GM18519 (cell line): Measurements from ENCODE around the gene LPIN3.
"Not testable (repeated sequence)": the region's sequence is repeated elsewhere in the genome, so short reads cannot be mapped to it uniquely, and the experiment has no call there.

Experiments used
- ATAC-seq: cut with Tn5 transposase; IDR thresholded peaks from one replicate; pipeline ENCODE4 v1.9.1; 2021; ENCODE audit warnings: mild to moderate bottlenecking, moderate library complexity; ENCODE audit not compliant: unreplicated experiment, low FRiP score

The LPIN3 gene

DNA sequence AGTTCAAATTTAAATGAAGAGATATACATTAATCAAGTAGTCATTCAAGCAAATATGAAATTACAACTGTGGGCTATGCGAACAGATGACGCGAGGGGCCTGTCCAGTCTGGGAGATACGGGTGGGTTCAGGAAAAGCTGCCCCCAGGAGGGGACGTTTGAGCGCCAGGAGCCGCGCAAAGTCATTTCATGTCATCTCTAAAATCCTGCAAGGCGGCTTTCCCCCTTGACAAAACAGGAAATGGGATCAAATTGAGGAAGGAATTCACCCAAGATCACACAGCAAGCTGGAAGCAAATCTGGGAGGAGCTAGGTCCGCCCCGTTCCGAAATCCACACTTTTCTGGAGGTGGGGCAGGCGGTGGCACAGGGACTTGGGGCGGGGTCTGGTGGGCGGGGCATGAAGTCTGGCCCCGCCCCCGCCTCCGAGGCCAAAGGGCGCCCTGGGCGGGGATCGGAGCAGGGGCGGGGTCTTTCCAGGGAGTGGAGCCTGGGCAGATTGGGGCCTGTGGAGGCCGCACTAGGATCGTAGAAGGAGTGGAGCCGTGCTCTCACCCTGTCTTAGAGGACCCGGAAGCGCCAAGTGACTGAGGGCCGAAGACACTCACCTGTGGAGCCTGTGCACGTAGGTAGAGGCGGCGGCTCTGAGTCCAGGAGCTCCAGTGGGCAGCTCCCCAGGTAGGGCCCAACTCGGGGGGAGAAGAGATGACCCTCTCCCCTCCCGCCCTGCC lies at the start of gene LPIN3:
Gene LPIN3 (plus strand): TSS at position 495 of the 729 bp plus-strand sequence. CDS start 4,983 bp downstream, outside the sequence.
- ATAC-seq: no peak

GRCh38 chr20:41293269-41294037 lies 47.2 kb upstream of the LPIN3 start:
- ATAC-seq: no peak

DNA sequence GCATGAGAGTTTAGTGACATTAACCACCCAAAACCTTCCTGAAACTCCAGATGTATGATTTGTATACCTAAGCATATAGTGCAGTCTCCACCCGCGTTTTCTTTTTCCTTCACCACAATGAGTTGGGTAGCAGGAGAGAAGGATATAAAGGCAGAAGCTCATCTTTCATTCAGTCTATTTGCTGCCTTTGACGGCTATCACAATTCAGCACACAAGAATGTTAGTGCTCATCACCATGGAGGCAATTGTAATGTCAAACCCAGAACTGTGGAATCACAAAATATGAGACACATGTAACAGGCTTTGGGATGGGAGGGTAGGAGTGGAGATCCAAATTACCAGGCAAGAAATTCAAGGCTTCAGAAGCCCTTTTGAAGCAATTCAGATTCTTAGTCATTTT lies 40.7 kb upstream of the LPIN3 start:
- ATAC-seq: no peak

- ATAC-seq: no peak
Measured at GRCh38 chr20:41300383-41300782, 40.2 kb upstream of the LPIN3 start.

GRCh38 chr20:41300886-41301285 lies 39.7 kb upstream of the LPIN3 start:
- ATAC-seq: no peak

DNA sequence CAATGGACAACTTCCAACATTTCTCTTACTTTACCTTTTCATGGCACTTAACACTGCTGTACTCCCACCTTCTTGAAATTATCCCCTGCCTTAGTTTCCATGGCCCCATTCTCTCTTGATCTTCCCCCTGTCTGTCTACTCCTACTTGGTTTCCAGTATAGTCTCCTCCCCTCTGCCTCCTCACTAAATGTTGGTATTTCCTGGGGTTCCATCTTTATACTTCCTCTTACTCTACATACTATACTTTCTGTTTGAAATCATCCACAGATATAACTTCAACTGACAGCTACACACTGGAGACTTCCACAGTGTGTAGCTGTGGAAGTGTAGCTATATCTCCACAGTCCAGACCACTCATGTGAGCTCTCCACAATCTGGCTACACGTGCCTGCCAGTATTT lies 36.6 kb upstream of the LPIN3 start:
- no peak for ATAC-seq

GRCh38 chr20:41304424-41305079 lies 36.1 kb upstream of the LPIN3 start:
- no peak for ATAC-seq

DNA sequence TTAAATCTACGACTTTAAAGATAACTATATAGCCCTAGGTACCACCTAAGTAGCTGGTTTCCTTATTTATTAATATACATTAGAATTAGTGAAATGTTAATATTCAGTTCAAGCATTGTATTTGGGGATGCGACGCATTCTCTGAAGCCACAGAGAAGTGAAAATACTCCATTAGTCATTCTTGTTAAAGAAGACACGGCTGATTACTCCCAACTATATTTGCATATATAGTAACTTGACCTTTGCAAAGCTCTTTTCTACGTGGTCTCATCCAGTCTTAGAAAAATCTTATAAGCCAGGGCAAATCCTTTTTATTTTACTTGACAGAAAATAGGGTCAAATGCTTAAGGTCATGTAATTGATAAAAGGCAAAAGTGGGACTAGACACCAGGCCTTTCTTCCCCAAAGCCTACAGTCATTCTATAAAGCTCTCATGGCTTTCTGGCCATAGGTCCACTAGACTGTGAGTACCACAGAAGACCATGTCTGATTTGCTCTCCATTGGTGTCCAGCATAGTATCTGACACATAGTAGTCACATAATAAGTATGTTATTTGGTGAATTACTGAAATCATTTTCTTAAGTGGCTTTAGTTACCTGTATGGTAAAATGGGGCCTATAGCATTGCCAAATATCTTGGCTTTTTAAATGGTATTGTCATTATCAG lies 34.4 kb upstream of the LPIN3 start:
- peak; percentile 80 for ATAC-seq

DNA sequence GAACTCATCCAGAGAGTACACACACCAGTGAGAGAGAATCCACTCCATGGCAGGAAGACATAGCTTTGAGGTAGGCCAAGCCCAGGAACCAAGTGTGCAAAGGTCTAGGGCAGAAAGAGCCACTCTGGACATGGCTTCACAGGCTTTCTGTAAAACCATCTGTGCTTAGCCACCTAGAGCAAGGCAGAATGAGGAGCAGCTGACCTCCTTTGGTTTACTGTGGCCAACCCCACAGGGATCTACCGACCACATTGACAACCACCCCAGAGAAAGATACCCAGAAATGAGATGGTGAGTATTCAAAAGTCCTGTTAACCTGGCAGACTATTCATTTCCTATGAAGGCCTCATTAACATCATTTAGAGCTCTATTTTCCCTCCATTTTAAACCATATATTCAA lies 33.6 kb upstream of the LPIN3 start:
- no peak for ATAC-seq

DNA sequence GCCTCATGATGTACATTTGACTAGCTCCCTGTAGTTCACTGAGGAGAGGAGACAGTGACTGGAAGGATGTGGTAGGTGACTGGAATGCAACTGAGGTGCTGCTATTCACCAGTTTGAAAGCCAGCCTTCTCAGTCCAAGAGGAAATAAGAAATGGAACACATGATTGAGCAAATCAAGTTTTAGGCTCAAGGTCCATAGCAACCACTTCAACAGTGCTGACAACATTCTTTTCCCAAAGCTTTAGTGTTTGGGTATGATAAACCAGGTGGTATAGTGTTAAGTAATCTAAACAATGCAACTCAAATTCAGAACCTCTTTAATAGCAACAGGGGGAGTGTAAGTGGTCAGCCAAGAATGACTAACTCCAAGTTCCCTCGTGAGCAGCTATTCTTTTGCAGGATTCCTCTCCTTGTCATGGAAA lies 32.3 kb upstream of the LPIN3 start:
- ATAC-seq: no peak

GRCh38 chr20:41308726-41309413 lies 31.8 kb upstream of the LPIN3 start:
- no peak for ATAC-seq

DNA sequence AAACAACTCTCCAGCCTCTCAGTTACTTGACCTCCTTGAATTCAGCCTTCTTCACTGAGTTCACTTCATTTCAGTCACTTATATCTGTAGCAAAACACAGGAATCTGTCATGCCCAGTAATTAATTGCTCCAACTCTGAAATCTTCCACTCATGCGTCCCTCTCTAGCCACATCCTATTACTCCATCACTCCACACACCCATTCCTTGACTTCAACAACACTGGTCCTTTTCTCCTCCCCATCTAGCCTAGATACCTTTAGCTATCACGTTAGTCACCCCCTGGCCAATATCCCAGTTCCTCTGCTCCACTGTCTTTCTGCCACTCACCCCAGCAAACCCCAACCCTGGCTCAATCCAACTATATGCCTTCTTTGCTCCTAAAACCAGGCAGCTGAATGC lies 30.8 kb upstream of the LPIN3 start:
- ATAC-seq: no peak

GRCh38 chr20:41312009-41312408 lies 28.6 kb upstream of the LPIN3 start:
- ATAC-seq: not testable (repeated sequence)

DNA sequence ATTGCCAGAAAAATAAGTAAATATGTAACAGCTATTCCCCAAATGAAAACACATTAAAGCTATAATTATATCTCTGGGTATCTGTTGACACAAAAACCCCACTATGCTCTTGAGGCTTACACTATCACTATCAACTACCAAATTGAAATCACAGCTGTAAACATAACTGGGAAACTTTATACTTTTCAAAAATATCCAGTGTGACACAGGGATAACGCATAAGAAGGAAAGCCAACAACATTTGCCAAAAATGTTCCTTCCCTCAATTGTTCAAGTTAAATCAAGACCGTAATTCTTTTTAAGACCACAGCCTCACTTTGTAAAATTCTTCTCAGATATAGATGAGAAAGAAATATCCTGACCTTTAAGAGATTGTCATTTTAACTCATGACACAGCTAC lies 26.2 kb upstream of the LPIN3 start:
- ATAC-seq: no peak

DNA sequence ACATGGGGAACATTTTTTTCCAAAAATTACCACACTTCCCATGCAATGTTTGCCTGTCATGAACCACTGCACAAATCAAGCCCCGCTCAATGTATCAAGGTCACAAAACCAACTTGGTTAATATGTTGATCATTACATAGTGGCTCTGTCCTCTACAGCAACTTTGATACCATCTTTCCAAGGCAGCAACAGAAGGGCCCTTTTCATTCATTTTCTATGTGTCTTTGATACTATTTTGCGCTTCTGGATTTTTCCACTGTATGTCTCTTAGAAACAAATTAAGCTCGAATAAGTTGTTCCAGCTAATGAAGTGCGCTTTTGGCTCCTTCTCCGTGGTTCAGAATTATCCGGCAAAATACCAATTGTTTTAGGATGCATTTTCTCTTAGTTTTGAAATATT lies 24.6 kb upstream of the LPIN3 start:
- no peak for ATAC-seq

DNA sequence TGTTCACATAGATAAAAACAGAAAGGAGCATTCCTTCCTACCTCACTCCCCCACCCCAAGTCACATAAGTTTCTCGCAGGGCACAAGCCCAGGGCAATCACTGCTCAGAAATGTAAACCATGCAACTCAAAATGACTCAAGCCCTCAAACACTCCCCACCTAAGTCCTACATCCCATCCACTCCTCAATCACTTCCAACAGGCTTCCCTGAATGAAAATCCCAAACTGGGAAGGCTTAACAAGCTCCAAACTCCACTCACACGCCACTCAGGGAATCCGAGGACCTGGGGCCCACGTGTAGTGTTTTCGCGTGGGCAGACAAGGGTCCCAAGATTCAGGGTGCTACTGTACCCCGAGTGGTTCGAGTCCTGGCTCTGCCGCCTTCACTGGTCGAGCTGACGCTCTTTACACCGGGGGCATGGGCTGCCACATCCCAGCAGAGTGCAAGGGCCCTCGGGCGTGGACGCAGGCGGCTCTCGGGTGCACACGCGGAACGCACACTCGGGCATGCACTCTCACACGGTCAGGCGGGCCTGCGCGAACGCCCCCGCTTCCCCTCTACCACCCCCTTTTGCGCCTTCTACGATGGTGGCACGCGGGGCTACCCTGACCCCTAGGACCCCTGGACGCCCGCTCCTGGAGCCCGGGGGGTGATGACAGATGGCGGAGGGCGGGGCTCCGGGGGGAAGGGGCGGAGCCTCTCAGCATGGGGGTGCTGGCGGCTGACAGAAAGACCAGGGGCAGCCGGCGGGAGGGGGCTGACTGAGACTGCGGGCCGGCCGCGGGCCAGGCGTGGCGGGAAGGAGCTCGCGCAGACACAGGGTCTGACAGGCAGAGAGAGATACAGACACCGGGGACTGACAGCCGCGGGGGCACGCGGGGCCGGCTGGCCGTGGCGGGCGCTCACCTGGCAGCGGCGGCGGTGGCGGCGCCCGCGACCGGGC lies 23.7 kb upstream of the LPIN3 start:
- ATAC-seq: peak; percentile 29

GRCh38 chr20:41317546-41318270 lies 22.9 kb upstream of the LPIN3 start, which contains the start of gene ZHX3:
Gene ZHX3 (minus strand): TSS chr20:41317731. CDS start chr20:41204916, 112,815 bp downstream.
- ATAC-seq: peak; percentile 92

- no peak for ATAC-seq
Measured at GRCh38 chr20:41318271-41318649, 22.4 kb upstream of the LPIN3 start.
